GM21723 (cell line): ENCODE data around the gene HSPA5.
"Not testable (repeated sequence)": the region's sequence is repeated elsewhere in the genome, so short reads cannot be mapped to it uniquely, and the experiment has no call there.

Experiments used
- ATAC-seq: cut with Tn5 transposase; IDR thresholded peaks from one replicate; pipeline ENCODE4 v1.9.1; 2021; ENCODE audit warnings: mild to moderate bottlenecking, moderate library complexity; ENCODE audit not compliant: unreplicated experiment

The HSPA5 gene

DNA sequence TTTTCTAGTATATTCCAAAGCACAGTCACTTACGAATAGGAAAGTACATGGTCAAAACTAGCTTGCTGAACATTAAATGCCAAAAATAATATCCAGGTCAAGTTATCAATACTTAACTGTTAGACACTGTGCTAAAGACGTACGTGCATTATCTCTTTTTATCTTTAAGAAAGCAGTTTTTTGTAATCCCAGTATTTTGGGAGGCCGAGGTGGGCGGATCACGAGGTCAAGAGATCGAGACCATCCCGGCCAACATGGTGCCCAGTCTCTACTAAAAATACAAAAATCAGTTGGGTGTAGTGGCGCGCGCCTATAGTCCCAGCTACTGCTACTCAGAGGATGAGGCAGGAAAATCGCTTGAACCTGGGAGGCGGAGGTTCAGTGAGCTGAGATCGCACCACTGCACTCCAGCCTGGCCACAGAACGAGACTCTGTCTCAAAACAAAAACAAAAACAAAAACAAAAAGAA lies 2.7 kb upstream of the HSPA5 start:
- no peak for ATAC-seq

DNA sequence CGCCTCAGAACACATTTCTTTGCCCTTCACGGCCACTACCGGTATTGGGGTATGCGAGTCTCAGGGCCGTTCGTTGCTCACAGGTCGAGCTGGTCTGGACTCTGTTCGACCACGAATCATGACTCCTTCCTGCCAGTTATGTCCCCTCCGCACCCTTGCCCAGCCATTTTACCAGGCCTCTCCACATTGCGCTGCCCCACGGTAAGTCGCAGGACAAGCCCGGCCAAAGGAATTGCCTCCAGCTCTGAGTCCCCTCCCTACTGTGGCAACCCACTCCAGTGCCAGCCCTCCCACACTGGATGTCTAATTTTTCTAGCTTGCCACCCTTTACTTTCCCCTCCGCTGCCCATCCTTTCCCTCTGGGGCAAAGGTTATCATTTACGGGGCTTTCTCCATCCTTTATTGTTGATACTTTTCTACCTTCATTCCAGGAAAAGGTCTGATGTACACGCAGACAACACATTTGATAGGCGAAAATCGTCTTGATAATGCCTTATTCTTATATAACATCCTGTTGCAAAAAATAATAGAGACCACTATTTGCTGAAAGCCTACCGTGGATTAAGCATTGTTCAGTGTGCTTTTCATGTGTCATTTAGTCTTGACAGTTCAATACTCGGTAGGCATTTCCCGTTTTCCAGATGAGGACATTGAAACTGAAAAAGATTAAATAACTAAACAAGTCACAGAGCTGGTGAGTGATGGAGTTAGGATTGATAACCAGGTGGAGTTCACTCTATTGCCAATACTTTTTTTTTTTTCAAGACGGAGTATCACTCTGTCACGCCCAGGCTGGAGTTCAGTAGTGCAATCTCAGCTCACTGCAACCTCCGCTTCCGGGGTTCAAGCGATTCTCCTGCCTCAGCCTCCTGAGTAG lies 958 bp upstream of the HSPA5 start:
- ATAC-seq: peak; percentile 26

DNA sequence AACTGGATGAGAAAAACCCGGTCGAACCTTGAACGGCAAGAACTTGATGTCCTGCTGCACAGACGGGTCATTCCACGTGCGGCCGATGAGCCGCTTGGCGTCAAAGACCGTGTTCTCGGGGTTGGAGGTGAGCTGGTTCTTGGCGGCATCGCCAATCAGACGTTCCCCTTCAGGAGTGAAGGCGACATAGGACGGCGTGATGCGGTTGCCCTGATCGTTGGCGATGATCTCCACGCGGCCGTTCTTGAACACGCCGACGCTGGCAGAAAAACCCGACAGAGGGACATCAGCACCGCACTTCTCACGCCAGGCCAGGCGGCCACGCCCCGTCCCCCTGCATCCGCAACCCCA lies 519 bp downstream of the HSPA5 start:
- ATAC-seq: peak; percentile 15

DNA sequence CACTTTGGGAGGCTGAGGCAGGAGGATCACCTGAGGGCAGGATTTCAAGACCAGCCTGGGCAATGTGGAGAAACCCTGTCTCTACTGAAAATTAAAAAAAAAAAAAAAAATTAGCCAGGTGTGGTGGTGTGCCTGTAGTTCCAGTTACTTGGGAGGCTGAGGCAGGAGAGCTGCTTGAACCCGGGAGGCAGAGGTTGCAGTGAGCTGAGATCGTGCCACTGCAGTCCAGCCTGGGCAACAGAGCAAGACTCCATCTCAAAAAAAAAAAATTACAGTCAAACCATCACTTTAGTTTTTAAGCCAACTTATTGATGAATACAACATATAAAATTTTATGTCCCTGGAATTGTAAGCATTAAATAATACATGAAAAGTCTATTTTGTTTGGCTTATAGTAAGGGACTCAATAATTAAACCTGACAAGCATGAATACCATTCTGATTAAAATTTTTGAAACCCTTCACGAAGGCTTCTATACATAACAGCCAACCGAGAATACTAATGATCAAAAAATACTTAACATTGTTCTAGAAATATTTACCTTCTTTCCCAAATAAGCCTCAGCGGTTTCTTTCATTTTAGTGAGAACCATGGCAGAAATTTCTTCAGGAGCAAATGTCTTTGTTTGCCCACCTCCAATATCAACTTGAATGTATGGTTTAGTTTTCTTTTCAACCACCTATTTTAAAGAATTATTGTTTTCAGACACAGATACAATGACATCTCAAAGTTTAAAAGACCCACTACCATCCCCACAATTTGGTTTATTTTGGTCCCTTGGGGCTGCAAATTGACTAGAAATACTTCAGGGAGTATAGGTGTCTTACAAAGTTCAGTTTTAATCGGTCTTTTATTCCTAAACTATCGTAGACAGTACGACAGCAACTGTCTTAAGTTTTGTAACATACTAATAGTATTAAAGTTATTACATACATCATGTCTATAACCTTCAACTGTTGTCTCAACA lies 1.2 kb downstream of the HSPA5 start:
- ATAC-seq: no peak

DNA sequence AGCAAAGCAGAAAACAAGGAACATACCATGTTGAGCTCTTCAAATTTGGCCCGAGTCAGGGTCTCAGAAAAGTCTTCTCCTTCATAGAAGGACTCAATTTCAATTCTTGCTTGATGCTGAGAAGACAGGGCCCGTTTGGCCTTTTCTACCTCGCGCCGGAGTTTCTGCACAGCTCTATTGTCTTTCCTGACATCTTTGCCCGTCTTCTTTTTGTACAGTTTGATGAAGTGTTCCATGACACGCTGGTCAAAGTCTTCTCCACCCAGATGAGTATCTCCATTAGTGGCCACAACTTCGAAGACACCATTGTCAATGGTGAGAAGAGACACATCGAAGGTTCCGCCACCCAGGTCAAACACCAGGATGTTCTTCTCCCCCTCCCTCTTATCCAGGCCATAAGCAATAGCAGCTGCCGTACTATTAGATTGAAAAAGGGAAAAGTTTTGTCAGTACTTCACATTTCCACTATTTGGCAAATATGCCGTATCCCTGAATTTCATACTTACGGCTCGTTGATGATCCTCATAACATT lies 2.2 kb downstream of the HSPA5 start:
- no peak for ATAC-seq

DNA sequence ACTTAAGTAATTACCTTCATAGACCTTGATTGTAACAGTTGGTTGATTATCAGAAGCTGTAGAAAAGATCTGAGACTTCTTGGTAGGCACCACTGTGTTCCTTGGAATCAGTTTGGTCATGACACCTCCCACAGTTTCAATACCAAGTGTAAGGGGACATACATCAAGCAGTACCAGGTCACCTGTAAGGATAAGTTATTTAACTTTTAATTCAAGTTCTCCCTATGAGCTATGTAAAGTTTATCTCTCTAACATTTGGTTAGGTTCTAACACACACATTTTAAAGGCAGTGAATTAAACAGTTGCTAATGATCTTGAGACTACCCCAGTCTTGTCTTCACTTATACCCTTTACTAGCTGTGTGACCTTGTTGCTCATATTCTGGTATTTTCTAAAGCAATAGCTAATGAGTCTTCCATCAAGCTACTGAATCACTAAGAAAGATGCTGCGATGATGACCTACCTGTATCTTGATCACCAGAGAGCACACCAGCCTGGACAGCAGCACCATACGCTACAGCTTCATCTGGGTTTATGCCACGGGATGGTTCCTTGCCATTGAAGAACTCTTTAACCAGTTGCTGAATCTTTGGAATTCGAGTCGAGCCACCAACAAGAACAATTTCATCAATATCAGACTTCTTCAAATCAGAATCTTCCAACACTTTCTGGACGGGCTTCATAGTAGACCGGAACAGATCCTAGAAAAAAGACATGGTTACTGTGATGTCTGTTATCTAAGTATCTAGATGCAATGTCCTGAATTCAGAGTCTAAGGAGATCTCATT lies 2.8 kb downstream of the HSPA5 start:
- ATAC-seq: no peak

DNA sequence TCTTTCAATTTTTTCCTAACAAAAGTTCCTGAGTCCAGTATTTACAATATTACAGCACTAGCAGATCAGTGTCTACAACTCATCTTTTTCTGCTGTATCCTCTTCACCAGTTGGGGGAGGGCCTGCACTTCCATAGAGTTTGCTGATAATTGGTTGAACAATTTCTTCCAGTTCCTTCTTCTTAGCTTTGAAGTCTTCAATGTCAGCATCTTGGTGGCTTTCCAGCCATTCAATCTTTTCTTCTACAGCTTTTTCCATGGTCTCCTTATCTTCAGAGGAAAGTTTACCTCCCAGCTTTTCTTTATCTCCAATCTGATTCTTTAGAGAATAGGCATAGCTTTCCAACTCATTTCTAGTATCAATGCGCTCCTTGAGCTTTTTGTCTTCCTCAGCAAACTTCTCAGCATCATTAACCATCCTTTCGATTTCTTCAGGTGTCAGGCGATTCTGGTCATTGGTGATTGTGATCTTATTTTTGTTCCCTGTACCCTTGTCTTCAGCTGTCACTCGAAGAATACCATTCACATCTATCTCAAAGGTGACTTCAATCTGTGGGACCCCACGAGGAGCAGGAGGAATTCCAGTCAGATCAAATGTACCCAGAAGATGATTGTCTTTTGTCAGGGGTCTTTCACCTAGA lies 4.5 kb downstream of the HSPA5 start:
- ATAC-seq: not testable (repeated sequence)

DNA sequence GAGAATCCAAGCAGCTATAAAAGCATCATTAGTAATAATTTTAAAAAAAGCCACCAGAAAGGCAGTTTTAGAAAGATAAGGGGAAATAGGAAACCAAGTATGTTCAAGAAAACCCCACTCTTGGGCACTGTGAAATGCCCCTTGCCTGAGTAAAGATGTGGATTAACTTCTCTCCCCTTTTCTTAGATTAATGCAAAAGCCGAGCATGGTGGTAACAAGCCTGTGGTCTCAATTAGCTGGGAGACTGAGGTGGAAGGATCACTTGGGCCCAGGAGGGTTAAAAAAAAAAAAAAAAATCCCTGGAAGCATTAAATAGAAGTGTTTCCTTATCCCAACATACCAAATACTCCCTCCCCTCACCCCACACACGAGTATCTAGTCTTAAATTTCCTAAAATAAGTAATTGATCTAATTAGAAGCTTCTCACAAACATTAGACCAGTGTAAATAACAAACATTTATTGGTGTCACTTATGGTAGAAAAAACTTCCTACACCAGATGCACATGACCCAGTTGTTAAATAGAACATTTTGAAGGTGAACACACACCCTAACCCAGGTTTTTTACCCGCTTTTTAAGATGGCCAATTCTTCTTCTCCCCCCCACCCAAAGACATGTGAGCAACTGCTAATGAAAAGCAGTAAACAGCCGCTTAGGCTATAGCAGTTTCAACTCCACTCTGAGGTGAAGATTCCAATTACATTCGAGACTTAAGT lies 5.2 kb downstream of the HSPA5 start:
- ATAC-seq: no peak

DNA sequence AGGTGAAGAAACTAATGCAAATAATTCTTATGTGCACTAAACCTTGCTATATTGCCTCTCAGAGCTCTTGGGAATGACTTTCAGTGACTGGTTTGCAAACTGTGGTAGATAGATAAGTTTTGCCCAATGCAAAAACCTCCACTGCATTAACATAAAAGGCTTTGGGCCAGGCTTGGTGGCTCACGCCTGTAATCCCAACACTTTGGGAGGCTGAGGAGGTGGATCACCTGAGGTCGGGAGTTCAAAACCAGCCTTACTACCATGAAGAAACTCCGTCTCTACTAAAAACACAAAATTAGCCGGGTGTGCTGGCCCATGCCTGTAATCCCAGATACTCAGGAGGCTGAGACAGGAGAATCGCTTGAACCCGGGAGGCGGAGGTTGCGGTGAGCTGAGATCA lies 7.0 kb downstream of the HSPA5 start:
- not testable (repeated sequence) for ATAC-seq

DNA sequence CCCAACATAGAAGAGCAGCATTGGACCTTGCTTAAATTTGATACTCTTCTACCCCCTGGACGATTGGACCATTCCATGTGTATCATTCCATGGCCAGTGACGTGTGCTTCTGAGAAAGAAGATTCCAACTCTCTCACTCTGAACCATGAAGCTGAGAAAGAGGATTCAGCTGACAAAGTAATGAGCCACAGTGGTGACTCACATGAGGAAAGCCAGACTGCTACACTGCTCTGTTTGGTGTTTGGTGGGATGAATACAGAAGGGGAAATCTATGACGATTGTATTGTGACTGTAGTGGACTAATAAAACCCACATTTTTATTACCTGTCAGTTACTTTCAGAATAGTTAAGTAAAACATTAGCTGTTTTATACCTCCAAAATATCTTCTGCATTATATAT lies 7.5 kb downstream of the HSPA5 start:
- ATAC-seq: no peak

DNA sequence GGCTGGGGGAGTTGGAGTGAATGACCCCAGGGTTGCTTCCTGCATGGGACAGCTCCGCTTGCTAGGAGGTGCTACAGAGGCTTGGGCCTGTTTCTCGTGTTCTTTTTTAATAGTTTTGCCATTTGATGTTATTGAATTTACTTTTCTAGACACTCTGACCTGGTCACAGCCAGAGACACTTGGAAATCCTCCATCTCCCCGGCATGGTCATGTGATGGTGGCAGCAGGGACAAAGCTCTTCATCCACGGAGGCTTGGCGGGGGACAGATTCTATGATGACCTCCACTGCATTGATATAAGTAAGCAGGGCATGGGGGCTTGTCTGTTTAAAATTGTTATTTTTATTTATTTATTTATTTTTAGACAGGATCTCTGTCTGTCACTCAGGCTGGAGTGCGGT lies 13.4 kb downstream of the HSPA5 start:
- no peak for ATAC-seq

DNA sequence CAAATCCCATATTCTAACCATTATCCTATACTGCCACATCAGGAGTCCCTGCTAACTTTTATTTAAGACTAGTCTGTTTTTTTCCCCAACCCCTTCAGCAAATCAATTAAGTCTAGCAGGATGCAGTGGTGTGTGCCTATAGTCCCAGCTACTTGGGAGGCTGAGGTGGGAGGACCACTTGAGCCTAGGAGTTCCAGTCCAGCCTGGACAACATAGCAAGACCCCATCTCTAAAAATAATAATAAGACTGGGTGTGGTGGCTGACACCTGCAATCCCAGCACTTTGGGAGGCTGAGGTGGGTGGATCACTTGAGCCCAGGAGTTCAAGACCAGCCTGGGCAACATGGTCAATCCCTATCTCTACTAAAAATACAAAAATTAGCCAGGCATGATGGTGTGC lies 16.3 kb downstream of the HSPA5 start:
- ATAC-seq: not testable (repeated sequence)

DNA sequence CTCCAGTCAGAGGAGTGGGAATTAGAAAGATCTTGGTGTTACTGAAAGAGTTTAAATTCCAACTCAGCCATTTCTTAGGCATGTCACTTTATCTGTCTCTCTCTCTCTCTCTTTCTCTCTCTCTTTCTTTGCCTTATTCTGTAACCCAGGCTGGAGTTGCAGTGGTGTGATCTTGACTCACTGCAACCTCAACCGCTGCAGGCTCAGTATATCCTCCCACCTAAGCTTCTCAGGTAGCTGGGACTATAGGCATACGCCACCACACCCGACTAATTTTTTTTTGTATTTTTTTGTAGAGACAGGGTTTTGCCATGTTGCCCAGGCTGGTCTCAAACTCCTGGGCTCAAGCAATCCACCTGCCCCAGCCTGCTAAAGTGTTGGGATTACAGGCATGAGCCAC lies 22.5 kb downstream of the HSPA5 start:
- no peak for ATAC-seq

DNA sequence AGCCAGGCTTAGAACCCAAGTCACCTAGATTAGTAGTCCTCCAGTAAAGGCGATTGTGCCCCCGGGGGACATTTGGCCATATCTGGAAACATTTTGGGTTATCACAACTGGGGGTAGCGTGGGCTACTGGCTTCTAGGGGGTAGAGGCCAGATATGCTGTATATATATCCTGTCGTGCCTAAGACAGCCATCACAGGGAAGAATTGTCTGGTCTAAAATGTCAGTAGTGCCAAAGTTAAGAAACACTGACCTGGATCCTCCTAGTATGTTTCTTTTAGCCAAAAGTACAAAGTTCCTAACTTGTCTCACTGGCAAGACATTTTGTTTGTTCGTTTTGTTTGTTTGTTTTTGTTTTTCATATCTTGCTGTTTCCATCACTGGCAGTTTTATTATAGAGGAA lies 27.0 kb downstream of the HSPA5 start:
- no peak for ATAC-seq

DNA sequence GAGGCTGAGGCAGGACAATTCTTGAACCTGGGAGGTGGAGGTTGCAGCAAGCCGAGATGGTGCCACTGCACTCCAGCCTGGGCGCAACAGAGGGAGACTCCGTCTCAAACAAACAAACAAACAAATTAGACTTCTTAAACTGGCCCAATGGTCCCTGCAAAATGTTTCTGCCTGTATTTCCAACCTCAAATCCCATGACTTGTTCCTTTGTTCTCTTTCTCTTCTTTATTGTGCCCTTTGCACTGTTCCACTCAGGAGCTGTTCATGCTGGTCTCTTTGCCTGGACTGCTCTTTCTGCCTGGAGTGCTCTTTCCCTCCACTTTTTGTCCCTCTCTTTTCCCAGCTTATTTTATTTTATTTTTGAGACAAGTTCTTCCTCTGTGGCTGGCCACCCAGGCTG lies 36.7 kb downstream of the HSPA5 start:
- ATAC-seq: no peak

DNA sequence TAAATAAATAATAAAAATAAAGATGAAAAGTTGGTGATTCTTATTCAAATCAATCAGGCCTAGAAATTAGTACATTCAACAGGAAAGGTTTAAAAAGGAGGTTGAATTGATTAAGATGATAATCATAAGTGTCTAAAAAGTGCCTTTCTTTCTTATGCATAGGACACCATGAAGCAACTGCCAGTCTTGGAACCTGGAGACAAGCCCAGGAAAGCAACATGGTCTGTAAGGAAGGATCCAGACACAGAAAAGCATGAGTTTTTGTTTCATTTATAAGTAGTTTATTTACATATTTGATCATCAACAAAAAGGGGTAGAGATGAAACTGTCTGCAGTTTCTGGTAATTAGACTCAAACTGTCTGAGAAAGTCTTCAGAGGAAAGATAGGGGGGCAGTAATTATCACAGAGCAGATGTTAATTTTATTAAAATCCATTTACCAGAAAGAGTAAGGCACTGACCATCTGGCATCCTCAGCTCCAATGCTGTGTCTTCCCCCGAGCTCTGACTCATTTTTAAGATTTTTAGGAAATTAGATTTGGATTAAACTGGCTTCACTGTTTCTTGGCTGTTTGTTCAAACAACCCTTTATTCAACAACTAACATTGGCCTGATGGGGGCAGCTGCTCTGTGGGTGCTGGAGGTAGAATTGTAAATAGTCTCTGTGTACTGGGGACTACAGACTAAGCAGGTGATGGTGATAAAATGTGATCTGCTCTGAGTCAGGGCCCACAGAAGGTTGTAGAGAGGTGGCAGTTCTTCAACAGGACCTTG lies 38.1 kb downstream of the HSPA5 start:
- no peak for ATAC-seq

DNA sequence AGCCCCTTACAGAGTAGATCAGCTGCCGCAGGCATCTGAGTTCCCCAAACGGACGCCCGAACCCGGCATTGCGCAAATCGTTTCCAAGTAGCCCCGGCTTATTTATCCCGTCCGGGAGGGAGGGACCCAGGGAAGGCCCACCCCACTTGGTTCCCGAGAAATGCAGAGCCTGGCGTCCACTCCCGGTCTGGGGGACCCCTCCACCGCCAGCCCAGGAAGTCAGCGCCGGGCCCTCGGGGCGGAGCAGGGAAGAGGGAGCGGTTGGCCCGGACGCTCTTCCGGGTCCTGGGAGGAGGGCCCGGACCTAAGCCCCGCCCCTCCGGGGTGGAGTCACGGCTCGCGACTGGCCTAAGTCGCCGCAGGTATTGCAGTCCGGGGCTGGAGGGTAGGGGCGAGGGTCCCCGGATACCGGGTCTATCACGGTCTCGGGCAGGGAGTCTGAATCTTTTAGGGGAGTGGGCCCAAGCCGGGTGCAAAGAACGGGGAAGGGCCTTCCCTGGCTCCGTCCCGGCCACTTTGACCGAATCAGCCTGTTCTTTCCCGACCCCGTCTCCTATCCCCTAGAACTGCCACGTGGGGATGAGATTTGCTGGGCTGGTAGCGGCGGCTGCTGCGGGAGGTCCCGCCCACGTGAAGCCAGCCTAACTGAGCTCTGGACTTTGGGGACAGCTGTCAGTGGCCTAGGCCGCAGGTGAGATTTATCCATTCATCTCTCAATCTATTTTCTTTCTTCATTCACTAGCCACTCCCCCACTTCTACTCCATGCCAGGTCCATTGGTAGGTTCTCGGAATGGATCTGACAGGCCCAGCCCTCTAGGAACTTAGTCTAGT lies 40.7 kb downstream of the HSPA5 start, which contains the start of gene RABEPK:
RABEPK (plus strand) TSS at position 327 of the 832 bp plus-strand sequence. CDS start 2,472 bp downstream, outside the sequence.
- peak; percentile 97 for ATAC-seq

DNA sequence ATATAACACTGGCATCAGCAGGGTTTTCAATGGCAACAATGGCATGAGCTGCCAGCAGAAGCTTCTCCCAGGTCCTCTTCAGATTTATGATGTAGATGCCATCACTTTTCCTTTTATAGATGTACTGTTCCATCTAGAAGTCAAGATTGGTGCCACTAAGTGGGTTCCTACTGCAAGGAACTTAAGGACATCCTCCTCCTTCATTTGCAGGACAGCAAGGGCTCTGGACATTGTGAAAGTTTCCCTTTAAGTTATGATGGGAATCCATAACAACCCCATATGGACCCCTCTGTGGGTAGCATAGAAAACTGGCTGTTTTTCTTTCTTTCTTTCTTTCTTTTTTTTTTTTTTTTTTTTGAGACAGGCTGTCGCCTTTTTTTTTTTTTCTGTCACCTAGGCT lies 45.6 kb downstream of the HSPA5 start:
- not testable (repeated sequence) for ATAC-seq
